Activated CD4-positive, alpha-beta T cell treated with anti-CD3 and anti-CD28 coated beads, Interleukin-2, Interleukin-6, amounts not matched to agents 100 ng/mL and 50 ng/mL, durations not matched to agents 16 hours and 8 hours (primary cell): ENCODE measurements around the gene ANKLE1.
A peak's percentile ranks its signal among the peaks of the same experiment; 100 is the strongest.

Experiments used
- DNase-seq: peaks from one replicate; pipeline ENCODE4 v3.0.0-alpha.2; 2020

ANKLE1 gene

DNA sequence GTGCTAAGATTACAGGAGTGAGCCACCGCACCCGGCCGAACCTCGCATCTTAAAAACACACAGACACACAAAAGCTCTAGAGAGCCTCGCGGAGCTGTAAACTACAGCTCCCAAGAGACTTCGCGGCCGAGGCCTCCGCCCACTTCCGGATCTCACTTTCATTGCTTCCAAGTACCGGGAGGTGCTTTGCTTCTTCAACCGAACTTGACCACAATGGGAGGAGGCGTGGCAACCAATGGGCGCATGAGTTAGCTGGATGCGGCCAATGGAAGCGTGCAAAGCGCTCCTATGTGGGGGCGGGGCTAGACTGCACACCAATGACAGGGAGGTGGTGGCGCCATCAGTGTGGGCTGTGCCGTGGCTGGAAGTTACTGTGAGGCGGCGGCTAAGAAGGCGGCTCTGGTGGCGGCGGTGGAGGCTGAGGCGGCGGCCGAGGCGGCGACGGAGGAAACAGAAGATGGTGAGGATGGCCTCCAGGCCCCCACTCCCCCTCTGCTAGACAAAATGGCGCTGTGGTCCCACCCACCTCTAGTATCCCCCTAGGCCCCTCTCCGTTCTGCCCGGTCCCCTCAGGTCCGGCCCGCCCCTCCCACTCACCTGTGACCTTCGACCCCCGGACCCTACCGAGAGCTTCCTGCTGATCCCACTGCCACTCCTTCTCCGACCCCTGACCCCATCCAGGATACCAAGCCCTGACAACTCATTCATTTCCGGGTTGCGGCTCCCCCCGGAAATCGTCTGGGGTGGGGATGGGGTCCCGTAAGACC, 27.7 kb downstream of the ANKLE1 start, which contains the start of gene DDA1:
Gene DDA1, plus strand, starts transcription at position 366 of the 767 bp plus-strand sequence. Its CDS starts 92 bp downstream, at position 458.
- DNase-seq: peak; percentile 100

GRCh38 chr19:17309965-17310461, 28.3 kb downstream of the ANKLE1 start:
- DNase-seq: no peak

DNA sequence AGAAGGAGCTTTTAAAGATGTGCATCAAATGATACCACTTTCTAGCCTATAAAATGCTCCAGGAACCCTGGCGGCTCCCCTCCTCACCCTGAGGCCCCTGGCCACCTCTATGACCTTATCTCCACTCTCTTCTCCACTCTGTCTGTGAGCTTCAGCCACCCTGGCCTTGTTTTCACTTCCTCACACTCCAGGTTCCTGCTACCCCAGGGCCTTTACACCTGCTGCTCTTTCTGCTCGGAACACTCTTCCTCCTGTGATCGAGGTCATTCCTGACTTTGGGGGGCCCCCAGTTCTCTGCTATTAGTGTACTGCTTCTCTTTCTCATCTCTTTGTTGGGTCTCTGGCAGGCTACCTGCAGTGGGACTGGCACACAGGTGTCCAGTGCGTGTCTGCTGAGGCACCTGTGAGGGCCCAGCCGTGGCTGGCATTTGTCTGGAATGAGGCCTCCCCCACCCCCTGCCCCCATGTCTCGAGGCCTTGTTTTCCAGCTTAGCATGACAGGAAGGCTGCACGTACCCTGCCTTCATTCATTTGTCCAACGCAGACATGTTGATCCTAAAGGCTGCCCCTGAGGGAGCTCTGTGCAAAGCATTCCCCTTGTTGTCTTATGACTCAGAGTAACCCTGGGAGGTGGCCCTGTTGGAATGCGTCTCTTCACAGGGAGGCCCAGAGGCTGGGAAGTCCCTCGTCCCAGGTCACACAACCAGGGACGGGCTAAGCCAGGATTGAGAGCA, 29.9 kb downstream of the ANKLE1 start:
- DNase-seq: no peak

DNA sequence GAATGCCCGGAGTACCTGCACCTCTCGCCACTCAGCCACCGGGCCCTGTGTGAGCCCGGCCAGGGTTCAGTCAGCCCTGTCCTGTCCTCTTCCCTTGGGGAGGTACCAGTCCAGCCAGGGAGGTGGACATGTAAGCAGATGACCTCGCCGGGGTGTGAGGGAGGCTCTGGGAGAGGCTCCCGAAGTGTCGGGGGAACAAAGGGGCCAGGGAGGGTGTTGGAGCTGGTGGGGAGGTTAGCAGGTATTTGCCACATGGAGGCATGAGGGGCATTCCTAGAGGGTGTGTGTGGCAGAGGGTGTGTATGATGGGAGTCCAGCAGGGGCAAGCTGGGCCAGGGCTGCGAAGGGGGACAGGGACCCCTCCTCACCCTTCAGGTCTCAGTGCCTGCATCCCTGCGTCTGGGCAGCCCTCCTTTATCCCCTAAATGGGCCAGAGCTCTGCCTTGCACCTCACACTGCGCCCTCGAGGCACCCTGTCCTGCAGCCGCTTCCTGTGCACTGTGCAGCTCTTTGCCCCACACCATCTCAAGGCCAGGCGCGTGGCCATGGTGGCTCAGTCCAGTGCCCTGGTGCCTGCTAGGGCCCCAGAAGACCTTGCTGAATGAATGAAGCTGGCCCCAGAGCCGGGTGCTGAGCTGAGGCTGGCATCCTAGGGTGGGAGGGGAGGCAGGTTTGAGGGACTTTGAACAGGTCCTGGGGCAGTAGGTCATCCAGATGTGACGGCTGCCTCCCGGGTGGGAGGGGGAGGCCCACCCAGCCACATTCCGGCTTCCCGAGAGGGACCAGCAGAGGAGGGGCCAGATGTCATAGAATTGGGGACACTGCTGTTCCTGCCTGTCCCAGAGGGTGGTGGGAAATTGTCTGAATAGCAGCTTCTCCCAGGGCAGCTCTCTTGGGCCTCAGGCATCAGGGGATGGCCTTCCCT, 30.8 kb downstream of the ANKLE1 start:
- no peak for DNase-seq

- DNase-seq: no peak
Observed at GRCh38 chr19:17314007-17314593, 32.4 kb downstream of the ANKLE1 start.

DNA sequence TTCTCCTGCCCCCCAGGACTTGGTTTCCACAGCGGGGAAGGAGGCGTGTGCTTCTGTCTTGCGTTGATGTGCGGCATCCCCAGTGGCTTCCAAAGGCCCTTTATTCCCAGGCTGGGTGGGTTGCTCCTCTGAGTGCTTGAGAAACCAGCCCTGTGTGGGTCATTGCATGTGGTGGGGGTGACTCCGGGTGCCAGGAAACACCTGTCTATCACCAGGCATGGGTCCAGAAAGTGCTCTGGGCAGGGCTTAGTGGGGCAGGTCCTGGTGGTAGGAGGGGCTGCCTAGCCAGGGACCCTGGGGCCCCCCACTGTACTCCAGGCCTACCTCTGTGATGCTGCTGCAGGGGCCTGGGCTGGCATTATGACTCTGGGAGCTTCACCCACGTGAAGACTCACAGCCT, 37.3 kb downstream of the ANKLE1 start:
- no peak for DNase-seq

DNA sequence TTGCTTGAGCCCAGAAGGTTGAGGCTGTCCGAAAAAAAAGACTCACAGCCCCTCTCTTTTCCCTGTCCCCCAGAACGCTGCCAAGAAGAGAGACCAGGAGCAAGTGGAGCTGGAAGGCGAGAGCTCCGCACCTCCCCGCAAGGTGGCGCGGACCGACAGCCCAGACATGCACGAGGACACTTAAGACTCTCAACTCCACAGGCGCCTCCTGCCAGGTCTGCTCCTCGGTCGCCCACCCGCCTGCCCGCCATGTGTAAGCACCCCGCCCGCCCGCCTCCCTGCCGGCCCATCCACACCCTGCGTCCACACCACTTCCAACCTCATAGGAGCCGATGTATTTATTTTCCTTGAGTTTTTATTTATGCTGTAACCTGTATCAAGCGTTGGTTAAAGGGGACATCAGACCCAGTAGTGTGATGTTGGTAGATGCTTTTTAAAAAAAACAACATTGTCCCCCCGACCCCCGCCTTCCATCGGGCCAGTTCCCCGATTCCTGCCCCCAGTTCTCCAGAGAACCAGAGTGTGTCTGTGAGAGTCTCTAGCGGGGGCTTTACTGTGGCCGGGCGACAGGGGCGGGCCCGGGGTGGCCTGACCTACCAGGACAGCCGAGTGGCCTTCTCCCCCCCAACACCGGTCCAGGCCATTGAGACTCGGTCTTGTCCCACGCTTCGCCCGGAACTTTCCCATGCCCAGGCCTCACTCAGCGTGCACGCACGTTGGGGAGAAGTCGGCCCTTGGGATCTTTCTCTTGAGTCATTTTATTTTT, 38.0 kb downstream of the ANKLE1 start:
- no peak for DNase-seq

GRCh38 chr19:17320435-17320834, 38.7 kb downstream of the ANKLE1 start:
- DNase-seq: no peak

GRCh38 chr19:17321655-17322489, 40.2 kb downstream of the ANKLE1 start:
- DNase-seq: no peak

DNA sequence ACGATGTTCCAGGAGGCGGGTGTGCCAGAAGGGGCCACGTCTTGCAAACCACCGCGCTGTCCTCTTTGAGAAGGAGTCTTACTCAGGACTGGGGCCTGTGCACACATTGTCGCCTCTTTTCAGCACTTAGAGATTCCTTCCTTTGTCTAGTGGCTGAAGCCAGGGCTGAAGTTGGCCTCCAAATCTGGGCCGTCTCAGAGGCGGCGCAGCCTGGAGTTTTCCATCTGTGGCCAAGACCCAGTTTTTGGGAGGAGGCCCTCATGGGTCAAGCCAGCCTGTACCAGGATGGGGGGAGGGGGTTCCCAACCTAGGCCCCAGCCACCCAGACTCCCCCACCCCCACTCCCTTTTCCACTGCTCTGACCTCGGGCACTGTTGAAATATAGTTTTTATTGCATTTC, 41.2 kb downstream of the ANKLE1 start:
- no peak for DNase-seq

DNA sequence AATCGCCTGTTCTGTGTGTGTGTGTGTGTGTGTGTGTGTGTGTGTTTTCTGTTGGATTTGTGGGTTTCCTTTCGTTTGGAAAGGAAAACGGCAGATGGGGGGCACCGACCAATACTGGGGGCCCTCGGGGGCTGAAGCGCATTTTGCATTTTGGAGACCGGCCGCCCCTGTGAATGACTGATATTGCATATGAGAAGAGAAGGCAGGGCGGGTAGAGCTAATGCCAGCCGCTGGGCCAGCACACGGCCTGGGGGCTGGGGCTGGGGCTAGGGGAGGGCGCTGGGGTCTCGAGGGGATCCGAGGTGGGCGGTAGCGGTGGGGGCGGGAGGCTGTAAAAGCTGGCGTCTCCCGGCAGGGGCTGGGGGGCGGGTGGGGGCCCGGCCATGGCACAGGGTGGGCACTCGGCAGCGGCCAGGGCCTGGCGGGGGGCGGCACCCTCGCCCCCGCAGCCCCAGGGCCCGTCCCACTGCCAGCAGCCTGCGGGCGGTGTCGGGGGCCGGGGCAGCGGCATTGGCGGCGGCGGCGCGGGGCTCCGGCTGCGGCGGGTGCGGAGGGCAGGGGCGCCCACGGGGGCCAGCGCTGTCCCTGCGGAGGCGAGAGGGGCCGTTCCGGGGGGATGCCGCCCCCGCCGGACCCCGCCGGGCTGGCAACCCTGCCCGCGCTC, 41.7 kb downstream of the ANKLE1 start:
- DNase-seq: no peak

DNA sequence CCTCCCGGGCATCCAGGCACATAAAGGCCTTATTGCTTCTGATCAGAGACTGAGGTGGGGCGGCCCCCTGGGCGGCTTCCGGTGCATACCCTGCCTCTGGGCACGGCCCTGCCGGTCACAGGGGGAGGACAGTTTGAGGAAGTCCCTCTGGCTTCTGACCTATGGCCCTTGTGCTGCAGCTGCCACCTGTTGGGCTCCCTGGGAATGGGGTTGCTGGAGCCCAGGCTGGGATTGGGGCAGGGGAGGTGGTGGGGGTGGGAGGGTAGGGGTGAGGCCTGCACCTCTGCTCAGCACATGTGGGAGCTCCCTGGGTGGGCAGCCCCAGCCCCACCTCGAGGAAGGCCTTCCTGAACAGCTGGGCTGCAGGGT, 42.2 kb downstream of the ANKLE1 start:
- no peak for DNase-seq

DNA sequence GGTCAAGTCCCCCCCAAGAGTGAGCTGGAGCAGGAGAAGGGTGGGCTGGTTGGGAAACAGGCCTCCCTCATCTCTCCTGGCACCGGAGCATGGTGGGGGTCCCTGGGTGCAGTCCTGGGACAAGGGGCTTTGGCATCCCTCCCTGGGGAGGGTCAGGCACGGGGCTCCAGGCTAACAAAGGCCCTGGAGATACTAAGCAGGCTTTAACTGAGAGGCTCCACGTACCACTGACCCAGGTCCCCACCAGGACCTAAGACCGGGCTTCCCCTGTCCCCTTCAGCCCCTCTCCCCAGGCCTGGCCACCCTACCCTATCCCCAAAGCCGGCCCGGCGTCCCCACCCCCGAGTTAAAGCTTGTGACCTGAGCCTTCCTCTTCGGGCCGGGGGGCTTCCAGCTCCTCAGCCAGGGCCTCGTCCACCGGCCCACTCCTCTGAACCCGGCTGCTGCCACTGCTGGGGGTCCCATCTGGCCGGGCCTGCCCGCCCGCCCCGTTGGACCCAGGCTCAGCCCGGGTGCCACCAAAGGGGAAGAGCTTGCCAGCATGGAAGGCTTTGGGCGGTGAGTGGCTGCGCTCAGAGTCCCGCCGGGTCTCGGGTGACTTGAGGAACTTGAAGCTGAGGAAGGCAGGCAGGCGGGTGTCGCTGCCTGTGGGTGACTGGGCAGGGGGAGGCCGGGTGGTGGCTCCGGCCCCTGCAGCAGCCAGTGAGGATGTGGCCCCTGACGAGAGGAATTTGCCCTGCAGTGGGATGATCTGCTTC, 42.8 kb downstream of the ANKLE1 start:
- DNase-seq: no peak

DNA sequence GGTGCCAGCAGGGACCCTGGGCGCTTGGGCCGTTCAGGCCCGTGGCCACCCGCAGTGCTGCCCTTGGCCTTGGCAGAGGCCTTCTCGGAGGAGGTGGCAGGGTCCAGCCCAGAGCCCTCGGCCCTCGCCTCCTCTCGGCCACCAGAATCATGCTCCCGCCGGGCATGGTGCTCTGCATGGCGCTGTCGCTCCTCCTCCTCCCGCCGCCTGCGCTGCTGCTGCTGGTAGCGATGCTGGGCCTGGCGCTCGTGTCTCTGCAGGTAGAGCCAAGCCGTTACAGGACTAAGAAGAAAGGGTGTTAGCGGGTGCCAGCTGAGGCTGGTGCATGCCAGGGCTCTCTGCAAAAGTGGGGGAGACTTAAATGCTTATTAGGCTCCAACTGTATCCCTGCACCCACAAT, 43.4 kb downstream of the ANKLE1 start:
- no peak for DNase-seq

DNA sequence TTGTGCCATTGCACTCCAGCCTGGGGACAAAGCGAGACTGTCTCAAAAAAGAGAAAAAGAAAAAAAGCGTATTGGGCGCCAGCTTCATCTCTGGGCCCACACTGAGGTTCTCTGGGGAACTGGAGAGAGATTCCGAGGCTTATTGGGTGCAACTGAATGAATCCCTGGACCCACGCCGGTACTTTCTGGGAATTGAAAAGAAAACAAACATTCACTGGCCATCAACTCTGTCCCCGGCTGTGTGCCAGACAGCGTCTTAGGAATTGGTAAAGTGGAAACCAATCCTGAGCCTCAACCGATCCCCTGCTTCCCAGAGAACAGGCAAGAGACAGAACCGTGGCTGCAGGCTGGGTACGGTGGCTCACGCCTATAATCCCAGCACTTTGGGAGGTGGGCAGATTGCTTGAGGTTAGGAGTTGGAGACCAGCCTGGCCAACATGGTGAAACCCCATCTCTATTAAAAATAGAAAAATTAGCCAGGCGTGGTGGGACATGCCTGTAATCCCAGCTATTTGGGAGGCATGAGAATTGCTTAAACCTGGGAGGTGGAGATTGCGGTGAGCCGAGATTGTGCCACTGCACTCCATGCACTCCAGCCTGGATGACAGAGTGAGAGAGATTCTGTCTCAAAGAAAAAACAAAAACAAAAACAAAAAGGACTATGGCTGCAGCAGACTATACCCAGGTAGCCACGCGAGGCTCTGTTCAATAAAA, 44.3 kb downstream of the ANKLE1 start:
- no peak for DNase-seq

GRCh38 chr19:17326595-17326966, 44.9 kb downstream of the ANKLE1 start:
- DNase-seq: no peak

- no peak for DNase-seq
Observed at GRCh38 chr19:17327068-17327653, 45.5 kb downstream of the ANKLE1 start.
